ENCODE data around the gene NPAS2.
A peak's percentile ranks its signal among the peaks of the same experiment; 100 is the strongest.

The NPAS2 gene

DNA sequence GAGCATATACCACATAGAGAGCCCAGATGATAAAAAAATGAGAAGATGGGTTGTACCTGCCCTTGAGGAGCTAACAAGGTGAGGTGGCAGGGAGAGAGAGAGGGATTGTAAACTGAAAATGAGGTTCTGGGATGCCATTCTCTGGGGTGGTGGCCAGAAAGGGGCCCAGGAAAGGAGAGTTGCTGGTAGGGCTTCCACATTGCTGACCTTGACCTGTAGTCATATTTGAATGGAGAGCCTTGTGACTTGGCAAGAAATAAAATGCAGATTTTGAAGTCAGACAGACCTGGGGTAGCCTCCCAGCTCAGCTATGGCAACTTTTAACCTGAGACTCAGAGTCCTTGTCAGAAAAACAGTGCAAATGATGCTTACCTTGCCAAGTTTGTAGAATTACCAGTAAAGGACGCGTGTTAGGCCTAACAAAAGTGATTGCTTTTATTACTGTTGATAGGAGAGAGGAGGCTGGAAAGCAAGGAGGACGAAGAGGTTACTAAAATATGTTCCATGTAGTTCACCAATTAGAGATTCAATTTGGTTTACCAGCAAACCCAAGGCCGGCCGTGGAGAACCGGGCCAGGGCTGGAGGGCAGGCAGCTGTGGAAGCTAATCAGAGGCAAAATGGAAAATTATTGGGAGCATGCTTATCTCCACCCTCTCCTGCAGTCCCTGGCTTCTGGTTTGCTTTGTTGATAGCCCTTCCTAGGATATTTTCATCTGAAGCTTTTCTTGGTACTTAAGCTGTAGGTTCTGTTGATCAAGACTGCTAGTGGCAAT lies 3.9 kb downstream of the NPAS2 start:
- H3K36me3 Mint-ChIP-seq (ENCODE audit: low read depth), result no peaks in the 10 kb centered on the region
- H3K4me3 Mint-ChIP-seq, result no peak overlapping the region
- H3K27ac Mint-ChIP-seq, result no peak overlapping the region
- peaks cover 11% of the 10 kb centered on the region for H3K9me3 Mint-ChIP-seq
- peaks cover 13% of the 10 kb centered on the region for H3K4me1 Mint-ChIP-seq
- TF ChIP-seq CTCF (IDR thresholded peaks at IDR 0.05; ENCODE audit: unreplicated experiment in 3 of 3), result no peak
- peaks cover 52% of the 10 kb centered on the region for H3K27me3 Mint-ChIP-seq (ENCODE audit: low read depth)

GRCh38 chr2:100824842-100825241 lies 4.9 kb downstream of the NPAS2 start:
- Mint-ChIP-seq H3K36me3 (ENCODE audit: low read depth) (no peaks in the 10 kb centered on the region), H3K27me3 (ENCODE audit: low read depth) (peaks cover 46% of the 10 kb centered on the region), H3K9me3 (peaks cover 13% of the 10 kb centered on the region), H3K4me1 (peaks cover 9% of the 10 kb centered on the region), H3K27ac (no peak overlapping the region), H3K4me3 (no peak overlapping the region)
- TF ChIP-seq CTCF (IDR thresholded peaks at IDR 0.05; ENCODE audit: unreplicated experiment in 3 of 3), result no peak

DNA sequence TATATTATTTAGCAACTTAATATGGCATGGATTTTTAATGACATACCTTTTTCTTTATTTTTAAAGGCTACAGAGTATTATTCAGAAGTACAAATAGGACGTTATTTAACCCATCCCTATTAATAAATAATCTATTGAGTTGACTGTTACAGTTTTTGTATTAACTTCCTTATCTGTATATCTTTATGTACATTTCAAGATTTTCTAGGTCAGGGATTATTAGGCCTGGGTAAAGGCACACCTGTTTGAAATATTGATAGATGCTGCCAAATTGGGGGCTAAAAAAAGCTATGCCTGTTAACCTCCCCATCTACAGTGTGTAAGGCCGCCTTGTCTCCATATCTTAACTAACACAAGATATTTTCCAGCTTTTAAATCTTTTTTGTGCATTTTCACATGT lies 6.6 kb downstream of the NPAS2 start:
- TF ChIP-seq CTCF (IDR thresholded peaks at IDR 0.05; ENCODE audit: unreplicated experiment in 3 of 3), result no peak
- Mint-ChIP-seq H3K4me3 (no peak overlapping the region), H3K27ac (no peak overlapping the region), H3K4me1 (peaks cover 4% of the 10 kb centered on the region), H3K36me3 (ENCODE audit: low read depth) (no peaks in the 10 kb centered on the region), H3K9me3 (peaks cover 15% of the 10 kb centered on the region), H3K27me3 (ENCODE audit: low read depth) (peaks cover 38% of the 10 kb centered on the region)

GRCh38 chr2:100831158-100831750 lies 11.3 kb downstream of the NPAS2 start:
- Mint-ChIP-seq H3K36me3 (ENCODE audit: low read depth) (no peaks in the 10 kb centered on the region), H3K27me3 (ENCODE audit: low read depth) (peaks cover 5% of the 10 kb centered on the region), H3K9me3 (peaks cover 15% of the 10 kb centered on the region), H3K4me1 (peaks cover 10% of the 10 kb centered on the region), H3K4me3 (no peak overlapping the region), H3K27ac (peak overlapping the region in 1 of 3 experiments; percentile 62)
- no peak for TF ChIP-seq CTCF (IDR thresholded peaks at IDR 0.05; ENCODE audit: unreplicated experiment in 3 of 3)

- H3K27me3 Mint-ChIP-seq (ENCODE audit: low read depth), result peaks cover 5% of the 10 kb centered on the region
- no peak for TF ChIP-seq CTCF (IDR thresholded peaks at IDR 0.05; ENCODE audit: unreplicated experiment in 3 of 3)
Observed at GRCh38 chr2:100831831-100832230, 11.9 kb downstream of the NPAS2 start.

DNA sequence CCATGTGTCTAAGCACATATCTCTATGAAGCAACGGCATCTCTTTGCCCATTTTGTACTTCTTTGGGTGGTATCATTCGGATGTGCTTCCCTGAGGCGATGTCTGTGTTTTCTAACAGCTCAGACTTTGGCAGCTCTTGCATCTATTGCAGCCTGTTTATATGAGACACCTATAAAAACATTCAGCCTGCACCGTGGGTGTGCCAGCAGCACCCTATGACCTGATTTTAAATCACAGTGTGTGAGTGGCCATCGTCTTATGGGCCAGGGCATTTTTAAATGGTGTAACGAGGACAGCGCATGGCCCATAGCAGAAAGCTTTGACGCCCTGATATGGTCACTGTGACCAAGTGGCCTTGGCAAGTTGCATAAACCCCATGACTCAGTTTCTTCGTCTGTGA lies 12.9 kb downstream of the NPAS2 start:
- Mint-ChIP-seq H3K36me3 (ENCODE audit: low read depth) (no peaks in the 10 kb centered on the region), H3K4me3 (no peak overlapping the region), H3K4me1 (peaks cover 10% of the 10 kb centered on the region), H3K27ac (peak overlapping the region in 1 of 3 experiments; percentile 9), H3K27me3 (ENCODE audit: low read depth) (peaks cover 5% of the 10 kb centered on the region), H3K9me3 (peaks cover 10% of the 10 kb centered on the region)
- no peak for TF ChIP-seq CTCF (IDR thresholded peaks at IDR 0.05; ENCODE audit: unreplicated experiment in 3 of 3)

More at GRCh38 chr2:100831831-100832230, 11.9 kb downstream of the NPAS2 start:
- Mint-ChIP-seq H3K27ac (no peak overlapping the region), H3K4me3 (no peak overlapping the region), H3K36me3 (ENCODE audit: low read depth) (no peaks in the 10 kb centered on the region), H3K9me3 (peaks cover 15% of the 10 kb centered on the region), H3K4me1 (peaks cover 10% of the 10 kb centered on the region)
